OCI-LY7 (cell line): Measurements from ENCODE around the gene NATD1. TPM values are rescaled to one million over a fixed set of nuclear protein-coding genes. Genes with fewer than 3 reads are reported as not detected.

Source experiments
- BruUV-seq: library from RNA; stranded (reverse); fragments of 400-500 nt; replicated peaks from 2 replicates; lab custom pipeline; 2021; lab: Mats Ljungman, UMichigan
- CTCF ChIA-PET: fragments of 300-600 bp; sonication (Branson Sonifier 250); formaldehyde crosslinking; loops from one replicate; lab custom pipeline; 2022; ENCODE audit warnings: antibody characterized with exemption; ENCODE audit not compliant: unreplicated experiment; lab: Charles Lee
- POLR2A ChIA-PET: fragments of 300-600 bp; sonication (Branson Sonifier 250); formaldehyde crosslinking; loops from one replicate; lab custom pipeline; 2022; ENCODE audit warnings: antibody characterized with exemption; lab: Charles Lee
- DNase-seq: peaks from one replicate; pipeline ENCODE4 v3.0.0-alpha.2; 2015; ENCODE audit warnings: low spot score
- H2AFZ ChIP-seq: fragments of 200-600 bp; sonication (generic), shearing (Covaris generic); 2 replicates; pipeline ENCODE4 v1.6.1; 2014; ENCODE audit warnings: mild to moderate bottlenecking, antibody characterized with exemption, low read length, moderate library complexity
- H3K27ac ChIP-seq: fragments of 200-600 bp; sonication (generic); 2 replicates; pipeline ENCODE4 v1.5.1; 2014; ENCODE audit warnings: mixed run types, low read depth, mild to moderate bottlenecking, moderate library complexity, low read length, inconsistent platforms; ENCODE audit not compliant: poor library complexity, severe bottlenecking
- H3K36me3 ChIP-seq: fragments of 200-600 bp; sonication (generic); 2 replicates; pipeline ENCODE4 v1.6.1; 2014; ENCODE audit warnings: mild to moderate bottlenecking, antibody characterized with exemption, low read length, moderate library complexity, mixed read lengths; ENCODE audit not compliant: insufficient read depth
- H3K4me1 ChIP-seq: fragments of 200-600 bp; sonication (generic); 2 replicates; pipeline ENCODE4 v1.5.1; 2014; ENCODE audit warnings: mild to moderate bottlenecking, low read length; ENCODE audit not compliant: insufficient read depth, poor library complexity, severe bottlenecking
- H3K4me2 ChIP-seq: fragments of 200-600 bp; sonication (generic); 2 replicates; pipeline ENCODE4 v1.6.1; 2014; ENCODE audit warnings: mild to moderate bottlenecking, low read length
- H3K4me3 ChIP-seq: fragments of 200-600 bp; sonication (generic); 2 replicates; pipeline ENCODE4 v1.5.1; 2014; ENCODE audit warnings: mild to moderate bottlenecking, low read depth, low read length; ENCODE audit not compliant: poor library complexity, severe bottlenecking
- H3K79me2 ChIP-seq: fragments of 200-600 bp; sonication (generic); 2 replicates; pipeline ENCODE4 v1.6.1; 2016; ENCODE audit warnings: low read depth, mild to moderate bottlenecking, low read length, moderate library complexity, mixed read lengths; ENCODE audit not compliant: insufficient read depth
- H3K9me2 ChIP-seq: fragments of 200-600 bp; sonication (generic); 2 replicates; pipeline ENCODE4 v1.6.1; 2016; ENCODE audit warnings: mild to moderate bottlenecking, low read length, mixed read lengths; ENCODE audit not compliant: insufficient read depth
- H3K9me3 ChIP-seq: fragments of 200-600 bp; sonication (generic); 2 replicates; pipeline ENCODE4 v1.6.1; 2014; ENCODE audit warnings: mild to moderate bottlenecking, mixed run types, low read length, mixed read lengths
- H4K20me1 ChIP-seq: fragments of 200-600 bp; sonication (generic); 2 replicates; pipeline ENCODE4 v1.6.1; 2014; ENCODE audit warnings: mild to moderate bottlenecking, antibody characterized with exemption, low read length, moderate library complexity, mixed read lengths; ENCODE audit not compliant: insufficient read depth
- CTCF ChIP-seq: fragments of 200-600 bp; sonication (generic); conservative IDR thresholded peaks from 2 replicates; pipeline ENCODE4 v1.5.1; 2014; ENCODE audit warnings: mild to moderate bottlenecking, antibody characterized with exemption, low read length, moderate library complexity, mixed read lengths
- EZH2phosphoT487 ChIP-seq: fragments of 200-600 bp; sonication (generic); IDR thresholded peaks from 2 replicates; pipeline ENCODE4 v1.6.1; 2018; ENCODE audit warnings: low read depth, borderline replicate concordance, mild to moderate bottlenecking, mixed run types, antibody characterized with exemption, low read length, moderate library complexity, mixed read lengths
- intact Hi-C: fragments of 100-400 bp; cut with micrococcal nuclease; formaldehyde crosslinking; loops from one replicate; pipeline ENCODE4 v1.10.0; 2022; ENCODE audit not compliant: unreplicated experiment
- total RNA-seq, 2 experiments: library from RNA; depleted of rRNA in 1 of 2; stranded (reverse); fragments of >200 nt in 1 of 2; shearing (Covaris generic) in 1 of 2; gene quantifications; 2 replicates each; pipeline ENCODE4 v1.2.3, GENCODE V29; 2014 to 2022

The NATD1 gene
- total RNA-seq, 2 experiments from 2014 or later = 0.85 to 6.0 TPM

DNA sequence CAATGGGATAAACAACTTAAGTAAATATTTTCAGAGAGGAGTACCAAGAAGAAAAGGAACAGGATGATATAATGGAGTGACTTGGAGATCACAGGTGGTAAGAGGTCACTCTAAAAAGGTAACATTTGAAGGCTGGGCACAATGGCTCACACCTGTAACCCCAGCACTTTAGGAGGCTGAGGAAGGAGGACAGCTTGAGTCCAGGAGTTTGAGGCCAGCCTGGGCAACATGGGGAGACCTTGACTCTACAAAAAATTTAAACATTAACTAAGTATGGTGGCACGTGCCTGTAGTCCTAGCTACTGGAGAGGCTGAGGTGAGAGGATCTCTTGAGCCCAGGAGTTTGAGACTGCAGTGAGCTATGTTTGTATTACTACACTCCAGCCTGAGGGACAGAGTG, 35.9 kb downstream of the NATD1 start:
- Histone ChIP-seq H3K27ac (no peak overlapping the region), H3K9me3 (0 out of 2 replicates have a peak, but pooled peaks cover 4% of the 10 kb centered on the region), H3K79me2 (peaks cover 25% of the 10 kb centered on the region), H3K36me3 (peaks cover 36% of the 10 kb centered on the region), H4K20me1 (peaks cover 9% of the 10 kb centered on the region), H3K4me3 (no peak overlapping the region), H2AFZ (no peak overlapping the region), H3K9me2 (no peaks in the 10 kb centered on the region), H3K4me1 (peaks cover 15% of the 10 kb centered on the region), H3K4me2 (no peak overlapping the region)
- ChIA-PET POLR2A (no interaction called here), CTCF (no interaction called here)
- TF ChIP-seq CTCF (no peak), EZH2phosphoT487 (no peak)
- DNase-seq = no peak
- TSS peak; percentile 12 for BruUV-seq
- intact Hi-C loops = no loop called here

- Histone ChIP-seq H3K4me3 (no peak overlapping the region), H4K20me1 (peaks cover 24% of the 10 kb centered on the region), H3K9me3 (no peaks in the 10 kb centered on the region), H3K9me2 (no peaks in the 10 kb centered on the region), H3K27ac (no peak overlapping the region), H3K79me2 (peaks cover 39% of the 10 kb centered on the region), H3K4me1 (peaks cover 27% of the 10 kb centered on the region), H2AFZ (no peak overlapping the region), H3K4me2 (peak overlapping the region; percentile 91), H3K36me3 (peaks cover 33% of the 10 kb centered on the region)
- ChIA-PET CTCF (no interaction called here), POLR2A (no interaction called here)
- intact Hi-C loops = loop anchor here (2.0 kb wide), 3 partner anchors 89 to 173 kb away; partner anchors contain the start of genes DHRS7B and USP22
- no peak for DNase-seq
- BruUV-seq = no TSS peak
- no peak for TF ChIP-seq CTCF
- TF ChIP-seq EZH2phosphoT487 = no peak
Observed at GRCh38 chr17:21215935-21216334, 37.3 kb downstream of the NATD1 start.

DNA sequence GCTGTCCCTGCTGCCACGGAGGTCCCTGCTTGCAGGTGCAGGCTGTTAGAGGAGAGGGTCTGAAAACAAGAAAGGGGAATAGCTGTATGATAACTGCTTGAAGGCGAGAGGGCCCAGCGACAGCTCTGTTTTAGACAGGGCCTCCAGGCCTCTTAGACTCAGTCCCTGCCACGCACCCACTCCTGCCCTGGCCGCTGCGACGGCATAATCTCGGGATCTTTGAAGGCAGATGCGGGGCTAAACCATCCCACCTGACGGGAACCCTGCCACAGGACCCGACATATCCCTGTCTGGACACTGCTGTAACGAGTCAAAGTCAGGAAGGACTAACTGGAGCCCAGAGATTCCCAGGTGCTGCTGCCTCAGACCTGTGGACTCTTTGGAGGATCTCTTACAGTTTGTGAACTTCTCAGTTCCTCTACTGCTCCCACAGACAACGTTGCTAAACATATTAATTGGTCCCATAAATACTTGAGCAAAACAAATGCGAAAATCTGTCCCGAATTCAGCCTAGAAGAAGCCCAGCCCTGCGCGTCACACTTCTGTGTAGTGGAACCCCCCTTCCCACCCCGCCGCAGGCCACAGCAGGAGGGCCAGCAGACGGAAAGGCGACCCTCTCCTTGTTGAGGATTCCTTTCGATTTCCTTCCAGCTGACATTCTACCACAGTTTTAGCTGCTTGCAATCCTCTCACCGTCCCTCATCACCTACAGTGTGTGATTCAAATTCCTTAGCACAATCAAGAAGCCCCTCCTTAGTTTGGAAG, 38.3 kb downstream of the NATD1 start:
- DNase-seq = peak; percentile 33
- H3K4me2 ChIP-seq = peak overlapping the region; percentile 91
- TF ChIP-seq CTCF = no peak
- no peak for TF ChIP-seq EZH2phosphoT487
- peaks cover 26% of the 10 kb centered on the region for H4K20me1 ChIP-seq
- BruUV-seq = TSS peak; percentile 57
- H3K9me2 ChIP-seq = no peaks in the 10 kb centered on the region
- intact Hi-C loops = loop anchor here (1.0 to 2.0 kb wide), 4 partner anchors 60 to 172 kb away; partner anchors contain the start of genes DHRS7B and USP22
- POLR2A ChIA-PET = interaction anchor here (0.6 kb wide), 1 partner anchor 55 kb away, joined by 4 read pairs; no protein-coding TSS in a partner anchor
- peaks cover 49% of the 10 kb centered on the region for H3K79me2 ChIP-seq
- H3K36me3 ChIP-seq = peaks cover 36% of the 10 kb centered on the region
- H3K4me3 ChIP-seq = peak overlapping the region; percentile 97
- H2AFZ ChIP-seq = peak overlapping the region; percentile 82
- CTCF ChIA-PET = no interaction called here
- H3K4me1 ChIP-seq = peaks cover 27% of the 10 kb centered on the region
- peak overlapping the region; percentile 60 for H3K27ac ChIP-seq
- no peaks in the 10 kb centered on the region for H3K9me3 ChIP-seq
